Endodermal cell (in vitro differentiated cells): Measurements from ENCODE around the gene HPCAL1. TPM values are rescaled to one million over a fixed set of nuclear protein-coding genes. Genes with fewer than 3 reads are reported as not detected.

Source experiments
- DNase-seq: peaks from one replicate; pipeline ENCODE4 v3.0.0-alpha.2; 2017
- H3K27ac ChIP-seq: 2 replicates; pipeline ENCODE4 v1.5.1; 2013; ENCODE audit warnings: mild to moderate bottlenecking, low read depth, low read length, moderate library complexity
- H3K27me3 ChIP-seq: 2 replicates; pipeline ENCODE4 v1.6.1; 2013; ENCODE audit warnings: mild to moderate bottlenecking, low read length, moderate library complexity; ENCODE audit not compliant: insufficient read depth, control insufficient read depth, poor library complexity, severe bottlenecking
- H3K36me3 ChIP-seq: 2 replicates; pipeline ENCODE4 v1.7.0; 2013; ENCODE audit warnings: mild to moderate bottlenecking, low read length, moderate library complexity; ENCODE audit not compliant: control insufficient read depth, insufficient read depth
- H3K4me1 ChIP-seq: one replicate; pipeline ENCODE4 v1.7.0; 2013; ENCODE audit warnings: low read length; ENCODE audit not compliant: control insufficient read depth, insufficient read depth
- H3K4me3 ChIP-seq: 2 replicates; pipeline ENCODE4 v1.5.1; 2013; ENCODE audit warnings: mild to moderate bottlenecking, low read length, moderate library complexity
- H3K9ac ChIP-seq: 2 replicates; pipeline ENCODE4 v1.6.1; 2013; ENCODE audit warnings: mild to moderate bottlenecking, low read length, moderate library complexity; ENCODE audit not compliant: poor library complexity, severe bottlenecking; ENCODE audit errors: extremely low read depth
- H3K9me3 ChIP-seq: 2 replicates; pipeline ENCODE4 v1.6.1; 2013; ENCODE audit warnings: mild to moderate bottlenecking, low read length, moderate library complexity; ENCODE audit not compliant: control insufficient read depth
- H3K27ac Mint-ChIP-seq: 2 replicates; pipeline ENCODE4 v1.8.0; 2020; ENCODE audit warnings: mixed read lengths
- H3K27me3 Mint-ChIP-seq: 2 replicates; pipeline ENCODE4 v1.8.0; 2021; ENCODE audit warnings: mild to moderate bottlenecking, mixed read lengths; ENCODE audit not compliant: insufficient read depth
- H3K36me3 Mint-ChIP-seq: 2 replicates; pipeline ENCODE4 v1.8.0; 2020; ENCODE audit warnings: low read depth, mixed read lengths
- H3K4me1 Mint-ChIP-seq: 2 replicates; pipeline ENCODE4 v1.8.0; 2020; ENCODE audit warnings: mixed read lengths
- H3K4me3 Mint-ChIP-seq: 2 replicates; pipeline ENCODE4 v1.8.0; 2020; ENCODE audit warnings: mild to moderate bottlenecking, moderate library complexity, mixed read lengths
- H3K9me3 Mint-ChIP-seq: 2 replicates; pipeline ENCODE4 v1.8.0; 2020; ENCODE audit warnings: mild to moderate bottlenecking, mixed read lengths
- CTCF ChIP-seq: fragments of 200-600 bp; sonication (generic); conservative IDR thresholded peaks from 2 replicates; pipeline ENCODE4 v1.5.0; 2021; ENCODE audit warnings: antibody characterized with exemption, mild to moderate bottlenecking
- WGBS, 2 experiments: methylation state at CpG; one replicate each; pipeline versions ENCODE4 v1.1.5 to v1.1.7; 2013; ENCODE audit warnings: missing lambda C conversion rate in 2 of 2, mixed read lengths in 1 of 2; ENCODE audit not compliant: insufficient coverage in 1 of 2, insufficient read length in 1 of 2; 5-methylcytosine and 5-hydroxymethylcytosine counted together
- total RNA-seq, 2 donors: library from RNA; stranded (reverse); fragmentation: NEBNext Ultra II Directional in 1 of 2; extraction: Animal tissue kit (Norgen Biotek cat#: 25700) in 1 of 2; gene quantifications; 2 replicates in 1 of 2; 3 replicates in 1 of 2; pipeline ENCODE4 v1.2.1, GENCODE V29; 2021

HPCAL1 gene
- total RNA-seq, 2 donors from 2014 or later, result 6.8 to 8.1 TPM

GRCh38 chr2:10283106-10284062 lies 19.3 kb upstream of the HPCAL1 start:
- WGBS, 2 experiments, result 80 to 85% methylated on average over 8 to 16 of the region's 16 CpGs
- no peaks in the 10 kb centered on the region for H3K27me3 ChIP-seq
- no peak for TF ChIP-seq CTCF
- no peak overlapping the region for H3K4me3 Mint-ChIP-seq
- DNase-seq, result no peak
- no peaks in the 10 kb centered on the region for H3K9me3 ChIP-seq
- no peaks in the 10 kb centered on the region for H3K36me3 ChIP-seq
- H3K9ac ChIP-seq, result no peak overlapping the region
- H3K36me3 Mint-ChIP-seq, result no peaks in the 10 kb centered on the region
- H3K27ac Mint-ChIP-seq, result no peak overlapping the region
- H3K9me3 Mint-ChIP-seq, result no peaks in the 10 kb centered on the region
- peaks cover 2% of the 10 kb centered on the region for H3K4me1 Mint-ChIP-seq
- no peaks in the 10 kb centered on the region for H3K4me1 ChIP-seq
- H3K27ac ChIP-seq, result peak overlapping the region; percentile 78
- H3K27me3 Mint-ChIP-seq, result peaks cover 2% of the 10 kb centered on the region
- H3K4me3 ChIP-seq, result no peak overlapping the region

DNA sequence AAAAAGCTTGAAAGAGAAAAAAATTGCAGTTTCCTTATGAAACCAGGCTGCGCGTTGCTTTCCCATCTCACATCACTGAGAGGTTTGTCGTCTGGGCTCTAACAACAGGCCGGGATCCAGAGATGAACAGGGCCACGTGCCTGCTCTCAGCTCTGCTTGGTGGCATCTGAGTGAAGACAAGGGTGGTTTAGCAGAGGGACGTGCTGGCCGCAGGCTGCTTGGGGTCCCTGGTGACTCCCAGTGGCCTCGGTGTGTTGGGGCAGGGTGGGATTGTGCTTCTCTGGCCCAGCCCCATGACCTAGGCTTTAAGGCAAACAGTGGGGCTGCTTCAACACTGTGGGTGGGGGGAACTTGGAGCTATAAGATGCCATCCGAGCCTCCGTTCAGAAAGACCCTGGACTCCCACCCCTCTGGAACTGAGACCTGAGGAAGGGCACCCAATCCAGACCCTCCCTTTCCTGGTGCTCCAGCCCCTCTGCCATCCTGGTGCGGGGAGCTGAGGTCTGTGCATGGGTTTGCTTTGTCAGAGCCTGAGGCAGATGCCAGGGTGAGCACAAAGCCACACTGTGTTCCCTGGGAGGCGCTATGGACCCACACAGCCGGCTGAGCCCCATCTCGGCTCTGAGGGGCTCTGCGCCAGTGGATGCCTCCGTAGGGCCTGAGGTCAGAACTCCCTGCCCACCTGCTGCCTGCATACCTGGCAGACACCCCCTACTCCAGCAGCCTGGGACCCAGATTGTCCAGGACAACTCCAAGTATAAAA lies 18.4 kb upstream of the HPCAL1 start:
- no peaks in the 10 kb centered on the region for H3K36me3 ChIP-seq
- H3K27ac ChIP-seq, result no peak overlapping the region
- Mint-ChIP-seq H3K27ac (no peak overlapping the region), H3K36me3 (no peaks in the 10 kb centered on the region), H3K9me3 (no peaks in the 10 kb centered on the region), H3K4me1 (peaks cover 2% of the 10 kb centered on the region), H3K27me3 (no peaks in the 10 kb centered on the region), H3K4me3 (no peak overlapping the region)
- H3K9me3 ChIP-seq, result no peaks in the 10 kb centered on the region
- 92 to 100% methylated on average over 7 to 16 of the region's 16 CpGs for WGBS, 2 experiments
- no peak for TF ChIP-seq CTCF
- no peaks in the 10 kb centered on the region for H3K27me3 ChIP-seq
- H3K9ac ChIP-seq, result no peak overlapping the region
- no peak overlapping the region for H3K4me3 ChIP-seq
- H3K4me1 ChIP-seq, result no peaks in the 10 kb centered on the region
- DNase-seq, result no peak

DNA sequence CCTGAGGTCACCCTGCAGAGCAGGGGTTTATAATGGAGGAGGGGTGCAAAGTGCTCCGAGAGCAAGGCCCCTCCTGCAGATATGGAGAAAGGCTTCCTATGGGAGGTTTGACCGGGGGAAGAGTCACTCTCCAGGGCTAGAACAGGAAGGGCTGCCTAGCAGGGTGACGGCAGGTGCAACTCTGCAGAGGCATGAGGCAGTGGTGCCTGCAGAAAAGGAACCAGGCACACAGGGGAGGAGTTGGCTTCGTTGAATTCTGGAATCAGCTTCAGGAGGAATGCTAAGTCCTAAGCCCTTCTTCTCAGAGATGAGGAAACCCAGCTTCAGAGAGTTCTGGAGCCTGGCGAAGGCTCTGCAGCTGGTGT lies 17.5 kb upstream of the HPCAL1 start:
- peak overlapping the region; percentile 70 for H3K27ac ChIP-seq
- no peak overlapping the region for H3K9ac ChIP-seq

More for the DNA sequence above, 17.5 kb upstream of the HPCAL1 start:
- 80 to 84% methylated on average over 4 to 5 of the region's 5 CpGs for WGBS, 2 experiments
- DNase-seq, result no peak
- Histone ChIP-seq H3K9me3 (no peaks in the 10 kb centered on the region), H3K4me3 (no peak overlapping the region), H3K4me1 (no peaks in the 10 kb centered on the region), H3K36me3 (no peaks in the 10 kb centered on the region), H3K27me3 (no peaks in the 10 kb centered on the region)
- Mint-ChIP-seq H3K27ac (no peak overlapping the region), H3K9me3 (no peaks in the 10 kb centered on the region), H3K36me3 (no peaks in the 10 kb centered on the region), H3K4me1 (peaks cover 2% of the 10 kb centered on the region), H3K27me3 (no peaks in the 10 kb centered on the region), H3K4me3 (no peak overlapping the region)
- TF ChIP-seq CTCF, result no peak
